Measurements from ENCODE around the gene GSTM5. TPM values are rescaled to one million over a fixed set of nuclear protein-coding genes. Genes with fewer than 3 reads are reported as not detected.

Gene GSTM5
- total and polyA plus RNA-seq, 2 of the 13 experiments (the other 11 are each of a cell fraction or from before 2014, with no cell fraction given): not detected

GRCh38 chr1:109728870-109729269, 16.8 kb downstream of the GSTM5 start:
- Histone ChIP-seq H3K27me3 (ENCODE audit: control insufficient read depth in 1 of 2, insufficient read depth in 2 of 2, low read length in 2 of 2) (no peaks in the 10 kb centered on the region; a peak in 1 of 5 replicates), H3K9ac (ENCODE audit: insufficient read depth, low read depth, low read length) (no peak overlapping the region), H3K36me3 (replicated peaks in 1 of 2; ENCODE audit: control insufficient read depth in 1 of 2, insufficient read depth in 2 of 2, low read length in 2 of 2) (no peaks in the 10 kb centered on the region), H3K9me3 (ENCODE audit: low read length) (no peaks in the 10 kb centered on the region), H3K4me2 (ENCODE audit: low read depth, low read length) (no peak overlapping the region), H2AFZ (ENCODE audit: low read length) (no peak overlapping the region), H3K79me2 (ENCODE audit: insufficient read depth, low read length) (no peaks in the 10 kb centered on the region), H3K27ac (ENCODE audit: extremely low read length, insufficient read depth, low read length) (no peak overlapping the region), H4K20me1 (ENCODE audit: insufficient read depth, low read length) (no peaks in the 10 kb centered on the region), H3K4me3 (replicated peaks in 1 of 3; ENCODE audit: insufficient read depth in 1 of 3, low read depth in 2 of 3, low read length in 3 of 3) (no peak overlapping the region), H3K4me1 (ENCODE audit: insufficient read depth, low read length) (peaks cover 52% of the 10 kb centered on the region)
- no TSS peak for BruUV-seq (replicated peaks)
- FAIRE-seq (no peak), ATAC-seq (no peak), DNase-seq (ENCODE audit: low spot score) (no peak)
- ChIA-PET CTCF (ENCODE audit: low intra/inter-chr PET ratio, low total read pairs) (no interaction called here), POLR2A (no interaction called here)
- no peak for TF ChIP-seq CCDC6 (CRISPR knock-in tag; IDR thresholded peaks at IDR 0.05)
- no peak for TF ChIP-seq ZNF564 (CRISPR knock-in tag; IDR thresholded peaks at IDR 0.05)
- TF ChIP-seq FIP1L1 (IDR thresholded peaks at IDR 0.05; ENCODE audit: borderline replicate concordance, insufficient read depth, low read depth, low read length): no peak
- in situ Hi-C loops (cut with HindIII; ENCODE audit: extremely low pct_ligation_motif_present, low pct_unique_long_range_greater_than_20kb): no loop called here
- WGBS (ENCODE audit: low lambda C conversion rate): 73% methylated on average over 7 of the region's 7 CpGs
- intact Hi-C loops (cut with micrococcal nuclease; ENCODE audit: unreplicated experiment): no loop called here

GRCh38 chr1:109730666-109731065, 18.6 kb downstream of the GSTM5 start:
- no peak overlapping the region for H3K4me3 ChIP-seq (replicated peaks in 1 of 3; ENCODE audit: insufficient read depth in 1 of 3, low read depth in 2 of 3, low read length in 3 of 3)
- intact Hi-C loops (cut with micrococcal nuclease; ENCODE audit: unreplicated experiment): loop anchor here (5.0 kb wide), 1 partner anchor 42 kb away; no protein-coding TSS in a partner anchor
- 93% methylated on average over 6 of the region's 6 CpGs for WGBS (ENCODE audit: low lambda C conversion rate)
- H3K9me3 ChIP-seq (ENCODE audit: low read length): no peaks in the 10 kb centered on the region
- no TSS peak for BruUV-seq (replicated peaks)
- ChIA-PET POLR2A (no interaction called here), CTCF (ENCODE audit: low intra/inter-chr PET ratio, low total read pairs) (no interaction called here)
- in situ Hi-C loops (cut with HindIII; ENCODE audit: extremely low pct_ligation_motif_present, low pct_unique_long_range_greater_than_20kb): no loop called here
- no peak overlapping the region for H3K27ac ChIP-seq (ENCODE audit: extremely low read length, insufficient read depth, low read length)
- H3K79me2 ChIP-seq (ENCODE audit: insufficient read depth, low read length): no peaks in the 10 kb centered on the region
- H4K20me1 ChIP-seq (ENCODE audit: insufficient read depth, low read length): no peaks in the 10 kb centered on the region
- H2AFZ ChIP-seq (ENCODE audit: low read length): no peak overlapping the region
- H3K9ac ChIP-seq (ENCODE audit: insufficient read depth, low read depth, low read length): no peak overlapping the region
- H3K4me1 ChIP-seq (ENCODE audit: insufficient read depth, low read length): peaks cover 45% of the 10 kb centered on the region
- ATAC-seq (no peak), DNase-seq (ENCODE audit: low spot score) (no peak), FAIRE-seq (no peak)
- H3K36me3 ChIP-seq (replicated peaks in 1 of 2; ENCODE audit: control insufficient read depth in 1 of 2, insufficient read depth in 2 of 2, low read length in 2 of 2): no peaks in the 10 kb centered on the region
- H3K4me2 ChIP-seq (ENCODE audit: low read depth, low read length): no peak overlapping the region
- H3K27me3 ChIP-seq (ENCODE audit: control insufficient read depth in 1 of 2, insufficient read depth in 2 of 2, low read length in 2 of 2): no peaks in the 10 kb centered on the region
- TF ChIP-seq MAFG (CRISPR knock-in tag; IDR thresholded peaks at IDR 0.05) (no peak), ATF4 (CRISPR knock-in tag; IDR thresholded peaks at IDR 0.05) (no peak), ZMYM4 (CRISPR knock-in tag; IDR thresholded peaks at IDR 0.05) (no peak), PTBP1 (IDR thresholded peaks at IDR 0.05; ENCODE audit: low read depth, low read length, poor library complexity, severe bottlenecking) (no peak), DBP (CRISPR knock-in tag; IDR thresholded peaks at IDR 0.05; ENCODE audit: not compliant biosample characterization) (no peak), POLR2AphosphoS5 (IDR thresholded peaks at IDR 0.05; ENCODE audit: low read depth, low read length) (no peak), FIP1L1 (IDR thresholded peaks at IDR 0.05; ENCODE audit: borderline replicate concordance, insufficient read depth, low read depth, low read length) (no peak), NFKBIZ (CRISPR knock-in tag; IDR thresholded peaks at IDR 0.05) (no peak), AFF4 (CRISPR knock-in tag; IDR thresholded peaks at IDR 0.05) (no peak)

All from HepG2 (cell line).